A549 treated with AZD9567 at 1 μM for 4 hours (cell line): Measurements from ENCODE around the gene ZNF784. TPM values are rescaled to one million over a fixed set of nuclear protein-coding genes. Genes with fewer than 3 reads are reported as not detected.

Experiments used
- total RNA-seq: library from RNA; stranded (reverse); fragments of 200-300 nt; extraction: Qiagen RNA extraction; gene quantifications from 5 replicates; pipeline ENCODE4 v1.2.3, GENCODE V29; 2022; ENCODE audit not compliant: insufficient read depth

ZNF784 gene
- total RNA-seq: 5.3 to 7.2 TPM (median 6.9 TPM) in 5 replicates

GRCh38 chr19:55624109-55625003 is at the start of gene ZNF784:
TSS of gene ZNF784 (minus strand) at chr19:55624566. CDS start at chr19:55624561, 5 bp downstream.

GRCh38 chr19:55654868-55655647 is 30.7 kb upstream of the ZNF784 start, which contains the start of gene U2AF2:
TSS of gene U2AF2 (plus strand) at chr19:55655035. CDS start at chr19:55655105, 70 bp downstream.

GRCh38 chr19:55647732-55648584 is 23.6 kb upstream of the ZNF784 start, which contains the start of gene CCDC106:
TSS of gene CCDC106 (plus strand) at chr19:55648212. CDS start at chr19:55649047, 835 bp downstream.

GRCh38 chr19:55643003-55643886 is 18.9 kb upstream of the ZNF784 start, which contains the start of gene ZNF581:
TSS of gene ZNF581 (plus strand) at chr19:55643649. CDS start at chr19:55644572, 923 bp downstream.

GRCh38 chr19:55640577-55641425 is 16.4 kb upstream of the ZNF784 start, which contains the start of gene ZNF580:
TSS of gene ZNF580 (plus strand) at chr19:55641002. CDS start at chr19:55642509, 1,507 bp downstream.

GRCh38 chr19:55605637-55606470 is 18.5 kb downstream of the ZNF784 start, which contains the start of gene ZNF865:
TSS of gene ZNF865 (plus strand) at chr19:55605647. CDS start at chr19:55613619, 7,972 bp downstream.

GRCh38 chr19:55599842-55600661 is 24.3 kb downstream of the ZNF784 start, which contains the start of gene ZNF524:
TSS of gene ZNF524 (plus strand) at chr19:55600288. CDS start at chr19:55602113, 1,825 bp downstream.

GRCh38 chr19:55599468-55599841 is 24.9 kb downstream of the ZNF784 start, which contains the start of gene FIZ1:
TSS of gene FIZ1 (minus strand) at chr19:55599517. CDS start at chr19:55597865, 1,652 bp downstream.

GRCh38 chr19:55580628-55581144 is 43.7 kb downstream of the ZNF784 start, which contains the start of gene ZNF579:
TSS of gene ZNF579 (minus strand) at chr19:55580848. CDS start at chr19:55579639, 1,209 bp downstream.

Other genes starting within 250 kb of the ZNF784 start
- gene TMEM190, start 247.7 kb downstream of the ZNF784 start, total RNA-seq: 1.6 to 2.0 TPM (median 1.8 TPM) in 4 of 5 replicates, not detected in the other
- gene TMEM238, start 240.3 kb downstream of the ZNF784 start, total RNA-seq: 6.5 to 9.2 TPM (median 8.0 TPM) in 4 of 5 replicates, not detected in the other
- gene RPL28, start 238.6 kb downstream of the ZNF784 start, total RNA-seq: 2,640 to 3,810 TPM (median 2,807 TPM) in 5 replicates
- 283 to 453 TPM (median 448 TPM) in 5 replicates for gene UBE2S, start 216.8 kb downstream of the ZNF784 start, total RNA-seq
- gene SHISA7, start 181.3 kb downstream of the ZNF784 start, total RNA-seq: 0.02 TPM in 2 of 5 replicates, not detected in the others
- gene ISOC2, start 162.9 kb downstream of the ZNF784 start, total RNA-seq: 49.3 to 64.4 TPM (median 61.3 TPM) in 5 replicates
- not detected in 5 replicates for gene C19orf85, start 159.8 kb downstream of the ZNF784 start, total RNA-seq
- gene ZNF628, start 147.9 kb downstream of the ZNF784 start, total RNA-seq: 4.3 to 7.1 TPM (median 6.2 TPM) in 5 replicates
- 31.1 to 56.8 TPM (median 53.6 TPM) in 5 replicates for gene NAT14, start 139.4 kb downstream of the ZNF784 start, total RNA-seq
- gene SSC5D, start 136.1 kb downstream of the ZNF784 start, total RNA-seq: 0.41 to 1.0 TPM (median 0.82 TPM) in 5 replicates
- gene SBK2, start 87.4 kb downstream of the ZNF784 start, total RNA-seq: 1.8 to 2.1 TPM (median 2.0 TPM) in 4 of 5 replicates, not detected in the other
- 0.79 to 1.2 TPM (median 0.93 TPM) in 4 of 5 replicates, not detected in the other for gene SBK3, start 79.0 kb downstream of the ZNF784 start, total RNA-seq
- gene ZNF579, start 43.7 kb downstream of the ZNF784 start, total RNA-seq: 7.2 to 29.0 TPM (median 26.0 TPM) in 5 replicates
- gene FIZ1, start 25.0 kb downstream of the ZNF784 start, total RNA-seq: 18.8 to 22.1 TPM (median 21.4 TPM) in 5 replicates
- 11.7 to 18.6 TPM (median 17.2 TPM) in 5 replicates for gene ZNF524, start 24.3 kb downstream of the ZNF784 start, total RNA-seq
- gene ZNF865, start 18.9 kb downstream of the ZNF784 start, total RNA-seq: 5.6 to 11.6 TPM (median 11.2 TPM) in 5 replicates
- 22.8 to 54.8 TPM (median 51.9 TPM) in 5 replicates for gene ZNF580, start 16.4 kb upstream of the ZNF784 start, total RNA-seq
- 32.4 to 52.5 TPM (median 51.0 TPM) in 5 replicates for gene ZNF581, start 19.1 kb upstream of the ZNF784 start, total RNA-seq
- 11.8 to 15.8 TPM (median 15.2 TPM) in 5 replicates for gene CCDC106, start 23.6 kb upstream of the ZNF784 start, total RNA-seq
- 256 to 304 TPM (median 290 TPM) in 5 replicates for gene U2AF2, start 30.5 kb upstream of the ZNF784 start, total RNA-seq
- 120 to 215 TPM (median 193 TPM) in 5 replicates for gene EPN1, start 50.7 kb upstream of the ZNF784 start, total RNA-seq
- gene NLRP9, start 113.8 kb upstream of the ZNF784 start, total RNA-seq: not detected in 5 replicates
- 0.84 to 2.2 TPM (median 1.1 TPM) in 5 replicates for gene RFPL4A, start 134.5 kb upstream of the ZNF784 start, total RNA-seq
- 0.14 to 0.17 TPM (median 0.17 TPM) in 3 of 5 replicates, not detected in the others for gene RFPL4AL1, start 144.6 kb upstream of the ZNF784 start, total RNA-seq
- gene NLRP11, start 207.4 kb upstream of the ZNF784 start, total RNA-seq: 0.02 to 0.03 TPM (median 0.03 TPM) in 3 of 5 replicates, not detected in the others
- not detected in 5 replicates for gene NLRP4, start 212.0 kb upstream of the ZNF784 start, total RNA-seq